ENCODE measurements around the gene CT45A8. TPM values are rescaled to one million over a fixed set of nuclear protein-coding genes. Genes with fewer than 3 reads are reported as not detected.
"Not testable (repeated sequence)": the region's sequence is repeated elsewhere in the genome, so short reads cannot be mapped to it uniquely, and the experiment has no call there.

CT45A8 gene, protein sequence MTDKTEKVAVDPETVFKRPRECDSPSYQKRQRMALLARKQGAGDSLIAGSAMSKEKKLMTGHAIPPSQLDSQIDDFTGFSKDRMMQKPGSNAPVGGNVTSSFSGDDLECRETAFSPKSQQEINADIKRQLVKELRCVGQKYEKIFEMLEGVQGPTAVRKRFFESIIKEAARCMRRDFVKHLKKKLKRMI
- total RNA-seq (2013; cell fraction: nucleolus; rRNA removed): not detected in 2 replicates
- total RNA-seq (2014; rRNA removed): not detected in 2 replicates
- not detected in 2 replicates for total RNA-seq (2014; rRNA removed; fragmentation: Illumina TruSeq; extraction: Trizol)
- not detected in 2 replicates for total RNA-seq (2021)
- not detected for polyA plus RNA-seq (2011; ENCODE audit: low read depth)
- polyA plus RNA-seq (2011; rRNA removed): not detected in 2 replicates
- not detected in 2 replicates for polyA plus RNA-seq (2011; cell fraction: cytosol; rRNA removed)
- not detected in 2 replicates for polyA plus RNA-seq (2011; cell fraction: nucleus; rRNA removed)
- polyA plus RNA-seq (2012): not detected in 2 replicates
- polyA plus RNA-seq (2014; fragmentation: Illumina TruSeq; extraction: Trizol): not detected in 2 replicates
- polyA plus RNA-seq (2014; fragmentation: Nextera tagmentation; extraction: Ambion mirVana): not detected
- polyA plus RNA-seq (2014; rRNA removed): not detected in 2 replicates
- not detected for polyA plus RNA-seq (2016; fragmentation: Nextera tagmentation; extraction: Ambion mirVana)
- polyA minus RNA-seq (2011; rRNA and poly(A)+ RNA removed): not detected in 2 replicates
- polyA minus RNA-seq (2011; cell fraction: cytosol; rRNA and poly(A)+ RNA removed): not detected in 2 replicates
- polyA minus RNA-seq (2011; cell fraction: nucleus; rRNA and poly(A)+ RNA removed): not detected in 2 replicates
- Bru-seq, nascent RNA: not detected
- not detected for BruChase-seq, experiment 1, labeled RNA remaining after a 6-hour chase
- BruChase-seq, experiment 2, labeled RNA remaining after a 2-hour chase: not detected
- long read RNA-seq, experiment 1: 0 reads
- long read RNA-seq, experiment 2: 0 reads

DNA sequence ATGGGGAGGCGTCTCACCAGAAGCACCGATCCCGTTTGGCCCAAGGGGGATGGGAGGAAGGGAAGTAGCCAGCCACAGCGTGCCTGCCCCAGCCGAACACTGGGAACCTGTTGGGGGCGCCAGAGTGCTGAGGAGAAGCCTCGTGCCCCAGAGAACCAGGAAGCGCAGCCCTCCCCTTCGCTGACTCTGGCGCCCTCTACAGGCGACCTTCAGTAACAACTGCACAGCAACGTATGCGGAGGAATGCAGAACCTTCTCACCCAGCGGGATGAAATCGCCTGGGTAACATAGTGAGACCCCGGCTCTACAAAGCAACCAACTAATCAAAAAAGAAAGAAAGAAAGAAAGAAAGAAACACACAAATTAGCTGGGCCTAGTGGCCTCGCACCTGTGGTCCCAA lies at the start of gene CT45A8:
TSS of gene CT45A8 (minus strand) at position 101 of the 400 bp plus-strand sequence. CDS start 3,755 bp downstream, outside the sequence.
- intact Hi-C loops (cut with micrococcal nuclease; ENCODE audit: unreplicated experiment); FAIRE-seq; DNase-seq (ENCODE audit: low read depth, low spot score); H3K79me2 ChIP-seq (ENCODE audit: control insufficient read depth, insufficient read depth, low read length); H2AFZ ChIP-seq (ENCODE audit: control insufficient read depth, low read depth, low read length); H3K4me1 ChIP-seq (ENCODE audit: control insufficient read depth, insufficient read depth, low read length); H3K4me2 ChIP-seq (ENCODE audit: control insufficient read depth, insufficient read depth); ATAC-seq; H3K9ac ChIP-seq (ENCODE audit: control insufficient read depth, insufficient read depth, low read length); in situ Hi-C loops (cut with MboI); BruUV-seq (replicated peaks); H3K4me3 ChIP-seq; H3K27ac ChIP-seq (ENCODE audit: control insufficient read depth, insufficient read depth); H3K9me3 ChIP-seq (replicated peaks; ENCODE audit: control insufficient read depth, insufficient read depth, low read length); H3K36me3 ChIP-seq (ENCODE audit: control insufficient read depth in 2 of 2, insufficient read depth in 2 of 2, low read length in 1 of 2); POLR2A ChIA-PET; CTCF ChIA-PET; RAD21 ChIA-PET (ENCODE audit: unreplicated experiment); H4K20me1 ChIP-seq (ENCODE audit: control insufficient read depth, insufficient read depth); SMC1A ChIA-PET (ENCODE audit: uncharacterized antibody, unreplicated experiment); H3K27me3 ChIP-seq (replicated peaks in 1 of 2; ENCODE audit: control insufficient read depth in 2 of 2, insufficient read depth in 2 of 2, low read length in 1 of 2): not testable (repeated sequence)
- no CpG with 5 or more reads among the region's 17 CpGs for WGBS (ENCODE audit: insufficient coverage, insufficient replicate concordance, low lambda C conversion rate, missing lambda C conversion rate)

DNA sequence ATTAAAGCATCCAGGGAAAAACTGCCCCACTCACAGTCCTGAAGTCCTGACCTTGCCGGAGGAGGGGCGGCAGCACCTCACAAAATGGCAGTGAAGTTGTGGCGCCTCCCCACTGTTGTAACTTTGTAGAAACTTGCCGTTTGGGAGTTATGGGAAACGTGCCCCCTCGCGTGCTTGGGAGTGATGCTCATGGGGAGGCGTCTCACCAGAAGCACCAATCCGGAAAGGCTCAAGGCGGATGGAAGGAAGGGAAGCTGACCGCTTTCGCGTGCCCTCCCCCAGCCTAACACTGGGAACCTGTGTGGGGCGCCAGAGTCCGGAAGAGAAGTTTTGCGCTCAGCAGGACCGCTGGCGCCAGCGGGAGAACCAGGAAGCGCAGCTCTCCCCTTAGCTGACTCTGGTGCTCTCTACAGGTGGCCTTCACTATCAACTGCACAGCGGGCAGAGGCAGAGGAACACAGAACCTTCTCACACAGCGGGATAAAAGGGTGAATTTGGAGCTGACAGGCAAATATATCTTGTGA lies 39.0 kb upstream of the CT45A8 start, which contains the start of the genes CT45A10 and SAGE1:
TSS of gene CT45A10 (minus strand) at position 151 of the 524 bp plus-strand sequence. CDS start 8,100 bp downstream, outside the sequence.
TSS of gene SAGE1 (plus strand) at position 423 of the 524 bp plus-strand sequence. CDS start 2,527 bp downstream, outside the sequence.
- H3K4me3 ChIP-seq: no peak within 1 kb of the TSS
- no peak within 1 kb of the TSS for H3K4me2 ChIP-seq (ENCODE audit: control insufficient read depth, insufficient read depth)
- no peak within 1 kb of the TSS for H2AFZ ChIP-seq (ENCODE audit: control insufficient read depth, low read depth, low read length)
- DNase-seq (ENCODE audit: low read depth, low spot score): no peak
- WGBS (ENCODE audit: insufficient coverage, insufficient replicate concordance, low lambda C conversion rate, missing lambda C conversion rate): 77% methylated on average over 22 of the region's 22 CpGs
- H3K36me3 ChIP-seq (ENCODE audit: control insufficient read depth in 2 of 2, insufficient read depth in 2 of 2, low read length in 1 of 2): no peaks in the 10 kb centered on the region
- FAIRE-seq: no peak
- no peaks in the 10 kb centered on the region for H3K4me1 ChIP-seq (ENCODE audit: control insufficient read depth, insufficient read depth, low read length)
- no peaks in the 10 kb centered on the region for H3K79me2 ChIP-seq (ENCODE audit: control insufficient read depth, insufficient read depth, low read length)
- intact Hi-C loops (cut with micrococcal nuclease; ENCODE audit: unreplicated experiment): no loop called here
- ChIA-PET RAD21 (ENCODE audit: unreplicated experiment) (no interaction called here), SMC1A (ENCODE audit: uncharacterized antibody, unreplicated experiment) (no interaction called here), POLR2A (no interaction called here), CTCF (no interaction called here)
- in situ Hi-C loops (cut with MboI): no loop called here
- BruUV-seq (replicated peaks): no TSS peak
- H3K9me3 ChIP-seq (replicated peaks; ENCODE audit: control insufficient read depth, insufficient read depth, low read length): no peaks in the 10 kb centered on the region
- H3K27me3 ChIP-seq (replicated peaks in 1 of 2; ENCODE audit: control insufficient read depth in 2 of 2, insufficient read depth in 2 of 2, low read length in 1 of 2): no peaks in the 10 kb centered on the region
- H3K9ac ChIP-seq (ENCODE audit: control insufficient read depth, insufficient read depth, low read length): no peak within 1 kb of the TSS
- no peaks in the 10 kb centered on the region for H4K20me1 ChIP-seq (ENCODE audit: control insufficient read depth, insufficient read depth)
- ATAC-seq: no peak
- no peak within 1 kb of the TSS for H3K27ac ChIP-seq (ENCODE audit: control insufficient read depth, insufficient read depth)
- TF ChIP-seq, protein P1, sequence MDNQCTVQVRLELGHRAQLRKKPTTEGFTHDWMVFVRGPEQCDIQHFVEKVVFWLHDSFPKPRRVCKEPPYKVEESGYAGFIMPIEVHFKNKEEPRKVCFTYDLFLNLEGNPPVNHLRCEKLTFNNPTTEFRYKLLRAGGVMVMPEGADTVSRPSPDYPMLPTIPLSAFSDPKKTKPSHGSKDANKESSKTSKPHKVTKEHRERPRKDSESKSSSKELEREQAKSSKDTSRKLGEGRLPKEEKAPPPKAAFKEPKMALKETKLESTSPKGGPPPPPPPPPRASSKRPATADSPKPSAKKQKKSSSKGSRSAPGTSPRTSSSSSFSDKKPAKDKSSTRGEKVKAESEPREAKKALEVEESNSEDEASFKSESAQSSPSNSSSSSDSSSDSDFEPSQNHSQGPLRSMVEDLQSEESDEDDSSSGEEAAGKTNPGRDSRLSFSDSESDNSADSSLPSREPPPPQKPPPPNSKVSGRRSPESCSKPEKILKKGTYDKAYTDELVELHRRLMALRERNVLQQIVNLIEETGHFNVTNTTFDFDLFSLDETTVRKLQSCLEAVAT (IDR thresholded peaks at IDR 0.05): no peak
- TF ChIP-seq KAT2A (conservative IDR thresholded peaks at IDR 0.05; ENCODE audit: control insufficient read depth, low read depth, low read length) (no peak), SRF (IDR thresholded peaks at IDR 0.05; ENCODE audit: low read depth in 2 of 2, low read length in 2 of 2) (no peak), EP300 (IDR thresholded peaks at IDR 0.05; ENCODE audit: borderline replicate concordance in 1 of 2, control insufficient read depth in 1 of 2, low read depth in 2 of 2, low read length in 2 of 2) (no peak), ZSCAN29 (IDR thresholded peaks at IDR 0.05) (no peak), NFXL1 (IDR thresholded peaks at IDR 0.05; ENCODE audit: borderline replicate concordance) (no peak), NR2F1 (conservative IDR thresholded peaks at IDR 0.05) (no peak)
- TF ChIP-seq, protein P2, sequence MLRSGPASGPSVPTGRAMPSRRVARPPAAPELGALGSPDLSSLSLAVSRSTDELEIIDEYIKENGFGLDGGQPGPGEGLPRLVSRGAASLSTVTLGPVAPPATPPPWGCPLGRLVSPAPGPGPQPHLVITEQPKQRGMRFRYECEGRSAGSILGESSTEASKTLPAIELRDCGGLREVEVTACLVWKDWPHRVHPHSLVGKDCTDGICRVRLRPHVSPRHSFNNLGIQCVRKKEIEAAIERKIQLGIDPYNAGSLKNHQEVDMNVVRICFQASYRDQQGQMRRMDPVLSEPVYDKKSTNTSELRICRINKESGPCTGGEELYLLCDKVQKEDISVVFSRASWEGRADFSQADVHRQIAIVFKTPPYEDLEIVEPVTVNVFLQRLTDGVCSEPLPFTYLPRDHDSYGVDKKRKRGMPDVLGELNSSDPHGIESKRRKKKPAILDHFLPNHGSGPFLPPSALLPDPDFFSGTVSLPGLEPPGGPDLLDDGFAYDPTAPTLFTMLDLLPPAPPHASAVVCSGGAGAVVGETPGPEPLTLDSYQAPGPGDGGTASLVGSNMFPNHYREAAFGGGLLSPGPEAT (IDR thresholded peaks at IDR 0.05; ENCODE audit: low read depth): no peak
- TF ChIP-seq, protein P3, sequence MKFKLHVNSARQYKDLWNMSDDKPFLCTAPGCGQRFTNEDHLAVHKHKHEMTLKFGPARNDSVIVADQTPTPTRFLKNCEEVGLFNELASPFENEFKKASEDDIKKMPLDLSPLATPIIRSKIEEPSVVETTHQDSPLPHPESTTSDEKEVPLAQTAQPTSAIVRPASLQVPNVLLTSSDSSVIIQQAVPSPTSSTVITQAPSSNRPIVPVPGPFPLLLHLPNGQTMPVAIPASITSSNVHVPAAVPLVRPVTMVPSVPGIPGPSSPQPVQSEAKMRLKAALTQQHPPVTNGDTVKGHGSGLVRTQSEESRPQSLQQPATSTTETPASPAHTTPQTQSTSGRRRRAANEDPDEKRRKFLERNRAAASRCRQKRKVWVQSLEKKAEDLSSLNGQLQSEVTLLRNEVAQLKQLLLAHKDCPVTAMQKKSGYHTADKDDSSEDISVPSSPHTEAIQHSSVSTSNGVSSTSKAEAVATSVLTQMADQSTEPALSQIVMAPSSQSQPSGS (IDR thresholded peaks at IDR 0.05; ENCODE audit: low read length): no peak

Data from GM12878 (cell line).